H1 (cell line): ENCODE measurements around the gene TMEM131L. TPM values are rescaled to one million over a fixed set of nuclear protein-coding genes. Genes with fewer than 3 reads are reported as not detected.

Experiments used
- EZH2 ChIP-seq: fragments of 200-600 bp; sonication (generic); IDR thresholded peaks from 2 replicates; pipeline ENCODE4 v1.7.1; 2012; ENCODE audit warnings: low read depth, mild to moderate bottlenecking, moderate library complexity, low read length, inconsistent platforms; ENCODE audit not compliant: severe bottlenecking
- HDAC2 ChIP-seq, 2 experiments: fragments of 300-600 bp in 1 of 2; sonication (generic) in 1 of 2; IDR thresholded peaks; 2 replicates each; pipeline ENCODE4 v1.6.1; 2011 to 2012; ENCODE audit warnings: low read depth in 2 of 2, low read length in 2 of 2, mild to moderate bottlenecking in 2 of 2, moderate library complexity in 2 of 2, borderline replicate concordance in 1 of 2, inconsistent platforms in 1 of 2
- polyA plus RNA-seq, 7 experiments: library from polyadenylated mRNA; depleted of rRNA in 3 of 7; stranded (reverse) in 5 of 7; unstranded in 2 of 7; fragments of >200 nt in 5 of 7; fragments of 200-250 nt in 2 of 7; gene quantifications; 1 replicate in 5 of 7; 2 replicates in 1 of 7; 4 replicates in 1 of 7; pipeline versions ENCODE4 v1.2.1 to v1.2.3, GENCODE V29; 2011 to 2013; ENCODE audit warnings: missing spikeins in 2 of 7, mixed read lengths in 2 of 7
- total RNA-seq: library from RNA; stranded (reverse); fragmentation: NEBNext Ultra II Directional; extraction: Animal tissue kit (Norgen Biotek cat#: 25700); gene quantifications from 2 replicates; pipeline ENCODE4 v1.2.1, GENCODE V29; 2021

The TMEM131L gene
- total and polyA plus RNA-seq, 2 of the 8 experiments (the other 6 are each of a cell fraction or from before 2014, with no cell fraction given), result 14.3 to 26.1 TPM

DNA sequence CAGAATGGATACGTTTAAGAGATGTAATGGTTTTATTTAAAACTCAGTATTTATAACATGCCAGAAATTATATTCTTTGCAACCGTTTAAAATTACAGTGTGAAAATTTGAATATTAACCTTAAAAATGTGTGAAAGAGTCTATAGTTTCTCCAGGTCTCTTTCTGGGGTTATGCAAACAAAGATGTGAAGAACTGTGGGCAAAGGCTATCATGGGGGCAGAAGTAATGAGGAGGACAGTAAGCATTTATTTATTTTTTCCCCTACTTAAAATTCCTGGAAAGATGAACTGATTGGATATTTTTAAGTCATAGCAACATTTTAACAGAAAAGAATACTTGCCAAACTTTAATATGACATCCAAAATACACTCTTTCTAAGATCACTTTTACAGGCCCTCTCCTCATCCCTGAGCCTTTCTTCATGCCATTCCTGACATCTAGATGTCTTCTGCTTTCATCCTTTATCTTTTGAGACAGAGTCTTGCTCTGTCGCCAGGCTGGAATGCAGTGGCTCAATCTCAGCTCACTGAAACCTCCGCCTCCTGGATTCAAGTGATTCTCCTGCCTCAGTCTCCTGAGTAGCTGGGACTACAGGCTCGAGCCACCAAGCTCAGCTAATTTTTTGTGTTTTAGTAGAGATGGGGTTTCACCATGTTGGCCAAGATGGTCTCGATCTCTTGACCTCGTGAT lies 46.1 kb downstream of the TMEM131L start (continued):
- TF ChIP-seq HDAC2 (IDR thresholded peaks at IDR 0.05; ENCODE audit: borderline replicate concordance in 1 of 2, low read depth in 2 of 2, low read length in 2 of 2), result no peak
- TF ChIP-seq EZH2, result no peak
